GM18951 (cell line): ENCODE results near the gene SMIM13.
"Not testable (repeated sequence)": the region's sequence is repeated elsewhere in the genome, so short reads cannot be mapped to it uniquely, and the experiment has no call there.

Experiments used
- POLR2A ChIP-seq: IDR thresholded peaks from 4 replicates; pipeline ENCODE4 v1.6.1; 2011; ENCODE audit warnings: mild to moderate bottlenecking; ENCODE audit not compliant: insufficient read length, insufficient read depth; ENCODE audit errors: extremely low read depth
- in situ Hi-C: fragments of 300-500 bp; cut with MboI; formaldehyde crosslinking; loops from one replicate; pipeline ENCODE4 v1.12.0; 2022; ENCODE audit warnings: low sequenced_read_pairs, mixed read lengths, inconsistent platforms; ENCODE audit not compliant: unreplicated experiment

Gene SMIM13

GRCh38 chr6:11092668-11093375 is 812 bp upstream of the SMIM13 start:
- no peak for TF ChIP-seq POLR2A
- in situ Hi-C loops: no loop called here

DNA sequence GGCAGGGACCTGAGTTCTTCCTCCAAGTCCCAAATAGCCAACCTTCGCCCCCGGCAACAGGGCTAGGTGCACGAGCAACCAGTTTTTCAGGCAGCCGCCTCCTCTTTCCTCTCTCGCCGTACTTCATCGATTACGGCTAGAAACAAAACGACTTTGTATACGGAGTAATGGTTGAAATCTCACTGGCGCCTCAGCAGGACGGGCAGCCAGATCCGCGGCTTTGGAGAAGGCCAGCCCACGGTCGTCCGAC is 333 bp upstream of the SMIM13 start:
- TF ChIP-seq POLR2A: no peak

GRCh38 chr6:11094411-11094851 is 797 bp downstream of the SMIM13 start:
- no peak for TF ChIP-seq POLR2A
- in situ Hi-C loops: no loop called here

More for the DNA sequence above, 333 bp upstream of the SMIM13 start:
- in situ Hi-C loops: no loop called here

GRCh38 chr6:11094941-11095340 is 1.3 kb downstream of the SMIM13 start:
- no peak for TF ChIP-seq POLR2A
- in situ Hi-C loops: no loop called here

- in situ Hi-C loops: no loop called here
These were observed 2.5 kb downstream of the SMIM13 start for GRCh38 chr6:11096109-11096508.

GRCh38 chr6:11097476-11097875 is 3.8 kb downstream of the SMIM13 start:
- in situ Hi-C loops: no loop called here
- TF ChIP-seq POLR2A: no peak

More at GRCh38 chr6:11096109-11096508, 2.5 kb downstream of the SMIM13 start:
- TF ChIP-seq POLR2A: no peak

- in situ Hi-C loops: no loop called here
- no peak for TF ChIP-seq POLR2A
These were observed 4.4 kb downstream of the SMIM13 start for GRCh38 chr6:11098004-11098403.

GRCh38 chr6:11101417-11101816 is 7.8 kb downstream of the SMIM13 start:
- in situ Hi-C loops: no loop called here
- no peak for TF ChIP-seq POLR2A

- in situ Hi-C loops: no loop called here
- TF ChIP-seq POLR2A: no peak
These were observed 9.4 kb downstream of the SMIM13 start for GRCh38 chr6:11103065-11103464.

GRCh38 chr6:11108726-11109125 is 15.1 kb downstream of the SMIM13 start:
- no peak for TF ChIP-seq POLR2A

DNA sequence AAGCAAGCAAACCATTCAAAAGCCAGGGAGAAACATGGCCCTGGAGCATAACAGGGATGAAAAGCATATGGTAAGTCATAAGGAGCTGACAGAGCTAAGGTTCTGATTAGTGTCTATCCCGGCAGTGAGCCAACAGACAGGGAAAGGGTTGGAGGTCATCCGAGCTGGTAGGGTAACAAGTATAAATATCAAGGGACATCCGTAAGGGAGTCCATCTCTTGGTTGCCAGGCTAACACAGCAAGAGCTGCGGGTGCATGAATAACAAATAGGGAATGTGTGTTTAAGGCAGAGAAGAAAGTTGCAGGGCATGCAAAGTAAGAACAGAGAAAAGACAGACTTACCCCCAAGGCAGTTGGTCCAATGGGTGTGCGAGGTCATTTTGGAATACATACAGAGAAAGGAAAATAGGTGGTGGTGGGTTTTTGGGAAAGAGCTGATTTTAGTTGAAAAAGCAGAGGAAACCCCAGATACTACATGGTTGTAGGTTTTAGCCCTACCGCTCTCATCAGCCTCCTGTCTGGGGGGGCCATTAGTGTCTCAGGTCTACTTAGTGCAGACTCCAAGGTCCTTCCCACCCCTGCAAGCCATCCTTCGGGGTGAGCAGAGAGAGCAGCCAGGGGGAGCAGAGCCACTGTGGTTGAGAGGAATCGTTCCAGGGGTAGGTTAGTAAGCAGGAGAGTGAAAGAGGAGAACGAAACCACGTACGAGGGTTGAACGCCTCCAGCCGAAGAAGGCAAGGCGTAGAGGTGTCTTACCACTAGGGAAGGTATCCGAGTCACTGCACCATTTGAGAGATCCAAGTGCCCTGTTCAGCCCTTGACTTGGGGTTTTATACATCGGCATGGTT is 17.5 kb downstream of the SMIM13 start, which contains the start of gene ERVFRD-1:
Gene ERVFRD-1, minus strand, starts transcription at position 805 of the 848 bp plus-strand sequence. CDS start 6,415 bp downstream, outside the sequence.
- TF ChIP-seq POLR2A: no peak
- in situ Hi-C loops: no loop called here

More at GRCh38 chr6:11108726-11109125, 15.1 kb downstream of the SMIM13 start:
- in situ Hi-C loops: no loop called here

- no peak for TF ChIP-seq POLR2A
- in situ Hi-C loops: no loop called here
These were observed 18.3 kb downstream of the SMIM13 start for GRCh38 chr6:11111769-11112437.

DNA sequence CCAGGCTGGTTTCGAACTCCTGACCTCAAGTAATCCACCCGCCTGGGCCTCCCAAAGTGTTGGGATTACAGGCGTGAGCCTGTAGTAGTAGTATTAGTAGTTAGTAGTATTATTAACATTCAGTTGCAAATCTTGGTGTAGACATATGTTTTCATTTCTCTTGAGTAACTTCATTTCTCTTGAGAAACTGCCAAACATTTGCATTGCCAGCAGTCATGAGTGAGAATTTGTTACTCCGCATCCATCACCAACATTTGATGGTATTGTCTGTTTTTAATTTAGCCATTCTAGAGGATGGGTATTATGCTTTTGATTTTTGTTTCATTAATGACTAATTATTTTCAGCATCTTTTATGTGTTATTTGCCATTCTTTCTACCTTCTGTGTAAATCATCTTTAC is 19.4 kb downstream of the SMIM13 start:
- TF ChIP-seq POLR2A: no peak
- in situ Hi-C loops: no loop called here

DNA sequence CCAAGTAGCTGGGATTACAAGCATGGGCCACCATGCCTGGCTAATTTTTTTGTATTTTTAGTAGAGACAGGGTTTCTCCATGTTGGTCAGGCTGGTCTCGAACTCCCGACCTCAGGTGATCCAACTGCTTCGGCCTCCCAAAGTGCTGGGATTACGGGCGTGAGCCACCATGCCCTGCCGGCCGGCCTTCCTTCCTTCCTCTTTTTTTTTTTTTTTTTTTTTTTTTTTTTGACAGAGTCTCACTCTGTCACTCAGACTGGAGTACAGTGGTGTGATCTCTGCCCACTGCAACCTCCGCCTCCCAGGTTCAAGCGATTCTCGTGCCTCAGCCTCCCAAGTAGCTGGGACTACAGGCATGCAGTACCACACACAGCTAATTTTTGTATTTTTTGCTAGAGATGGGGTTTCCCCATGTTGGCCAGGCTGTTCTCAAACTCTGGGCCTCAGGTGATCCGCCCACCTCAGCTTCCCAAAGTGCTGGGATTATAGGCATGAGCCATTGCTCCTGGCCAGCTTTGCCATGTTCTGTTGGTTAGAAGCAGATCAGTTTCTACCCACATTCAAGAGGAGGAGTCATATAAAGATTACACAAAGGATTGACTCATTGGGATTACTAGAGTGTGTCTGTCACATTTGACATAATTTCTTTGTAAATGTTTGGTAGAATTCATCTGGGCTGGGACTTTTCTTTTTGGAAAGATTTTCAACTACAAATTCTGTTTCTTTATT is 22.3 kb downstream of the SMIM13 start:
- in situ Hi-C loops: not testable (repeated sequence)
